Measurements from ENCODE around the gene TMEM198. TPM values are rescaled to one million over a fixed set of nuclear protein-coding genes. Genes with fewer than 3 reads are reported as not detected.

The TMEM198 gene
- total and polyA plus RNA-seq, 2 experiments from 2014 or later = 5.6 to 13.7 TPM

DNA sequence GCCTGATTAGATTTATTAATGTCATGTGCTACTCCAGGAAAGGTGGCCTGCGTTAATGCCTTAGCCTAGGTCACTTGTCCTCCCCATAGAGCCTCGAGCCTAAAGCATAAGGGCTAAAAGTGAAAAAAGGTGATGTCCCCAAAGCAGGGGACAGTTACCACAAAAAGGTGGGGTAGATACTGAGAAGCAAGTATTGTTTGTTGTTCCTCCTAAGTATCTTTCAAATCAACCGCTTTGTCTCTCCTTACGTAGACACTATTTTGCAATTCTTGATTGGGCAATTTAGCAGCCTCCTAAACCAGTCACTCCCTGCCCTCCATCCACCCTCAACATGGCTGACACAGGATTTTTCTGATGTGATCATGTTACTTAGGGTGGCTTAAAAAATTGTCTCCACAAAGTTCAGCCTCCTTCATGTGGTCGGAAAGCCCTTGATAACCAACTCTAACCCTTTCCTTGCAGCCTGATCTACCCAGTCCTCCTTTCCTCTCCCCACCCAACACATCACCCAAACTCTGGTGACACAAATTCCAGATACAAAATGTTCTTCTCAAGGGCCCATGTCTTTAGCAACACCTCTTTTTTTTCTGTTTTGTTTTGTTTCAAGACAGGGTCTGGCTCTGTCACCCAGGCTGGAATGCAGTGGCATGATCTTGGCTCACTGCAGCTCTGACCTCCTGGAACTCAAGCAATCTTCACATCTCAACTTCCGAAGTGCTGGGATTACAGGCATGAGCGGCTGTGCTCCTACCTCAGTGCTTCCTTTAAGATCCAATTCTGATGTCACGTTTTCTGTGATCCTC lies 35.2 kb downstream of the TMEM198 start (continued):
- TF ChIP-seq, protein P1, sequence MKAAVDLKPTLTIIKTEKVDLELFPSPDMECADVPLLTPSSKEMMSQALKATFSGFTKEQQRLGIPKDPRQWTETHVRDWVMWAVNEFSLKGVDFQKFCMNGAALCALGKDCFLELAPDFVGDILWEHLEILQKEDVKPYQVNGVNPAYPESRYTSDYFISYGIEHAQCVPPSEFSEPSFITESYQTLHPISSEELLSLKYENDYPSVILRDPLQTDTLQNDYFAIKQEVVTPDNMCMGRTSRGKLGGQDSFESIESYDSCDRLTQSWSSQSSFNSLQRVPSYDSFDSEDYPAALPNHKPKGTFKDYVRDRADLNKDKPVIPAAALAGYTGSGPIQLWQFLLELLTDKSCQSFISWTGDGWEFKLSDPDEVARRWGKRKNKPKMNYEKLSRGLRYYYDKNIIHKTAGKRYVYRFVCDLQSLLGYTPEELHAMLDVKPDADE (IDR thresholded peaks at IDR 0.05) = no peak
- TF ChIP-seq, protein P2, sequence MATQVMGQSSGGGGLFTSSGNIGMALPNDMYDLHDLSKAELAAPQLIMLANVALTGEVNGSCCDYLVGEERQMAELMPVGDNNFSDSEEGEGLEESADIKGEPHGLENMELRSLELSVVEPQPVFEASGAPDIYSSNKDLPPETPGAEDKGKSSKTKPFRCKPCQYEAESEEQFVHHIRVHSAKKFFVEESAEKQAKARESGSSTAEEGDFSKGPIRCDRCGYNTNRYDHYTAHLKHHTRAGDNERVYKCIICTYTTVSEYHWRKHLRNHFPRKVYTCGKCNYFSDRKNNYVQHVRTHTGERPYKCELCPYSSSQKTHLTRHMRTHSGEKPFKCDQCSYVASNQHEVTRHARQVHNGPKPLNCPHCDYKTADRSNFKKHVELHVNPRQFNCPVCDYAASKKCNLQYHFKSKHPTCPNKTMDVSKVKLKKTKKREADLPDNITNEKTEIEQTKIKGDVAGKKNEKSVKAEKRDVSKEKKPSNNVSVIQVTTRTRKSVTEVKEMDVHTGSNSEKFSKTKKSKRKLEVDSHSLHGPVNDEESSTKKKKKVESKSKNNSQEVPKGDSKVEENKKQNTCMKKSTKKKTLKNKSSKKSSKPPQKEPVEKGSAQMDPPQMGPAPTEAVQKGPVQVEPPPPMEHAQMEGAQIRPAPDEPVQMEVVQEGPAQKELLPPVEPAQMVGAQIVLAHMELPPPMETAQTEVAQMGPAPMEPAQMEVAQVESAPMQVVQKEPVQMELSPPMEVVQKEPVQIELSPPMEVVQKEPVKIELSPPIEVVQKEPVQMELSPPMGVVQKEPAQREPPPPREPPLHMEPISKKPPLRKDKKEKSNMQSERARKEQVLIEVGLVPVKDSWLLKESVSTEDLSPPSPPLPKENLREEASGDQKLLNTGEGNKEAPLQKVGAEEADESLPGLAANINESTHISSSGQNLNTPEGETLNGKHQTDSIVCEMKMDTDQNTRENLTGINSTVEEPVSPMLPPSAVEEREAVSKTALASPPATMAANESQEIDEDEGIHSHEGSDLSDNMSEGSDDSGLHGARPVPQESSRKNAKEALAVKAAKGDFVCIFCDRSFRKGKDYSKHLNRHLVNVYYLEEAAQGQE (IDR thresholded peaks at IDR 0.05; ENCODE audit: unreplicated experiment) = no peak
- TF ChIP-seq STAT1 (IDR thresholded peaks at IDR 0.05; ENCODE audit: unreplicated experiment) (no peak), ZNF114 (CRISPR knock-in tag; IDR thresholded peaks at IDR 0.05) (no peak), CREB1 (CRISPR knock-in tag; IDR thresholded peaks at IDR 0.05; ENCODE audit: low read depth) (no peak), POLR2AphosphoS5 (IDR thresholded peaks at IDR 0.05; ENCODE audit: low read depth) (no peak)

DNA sequence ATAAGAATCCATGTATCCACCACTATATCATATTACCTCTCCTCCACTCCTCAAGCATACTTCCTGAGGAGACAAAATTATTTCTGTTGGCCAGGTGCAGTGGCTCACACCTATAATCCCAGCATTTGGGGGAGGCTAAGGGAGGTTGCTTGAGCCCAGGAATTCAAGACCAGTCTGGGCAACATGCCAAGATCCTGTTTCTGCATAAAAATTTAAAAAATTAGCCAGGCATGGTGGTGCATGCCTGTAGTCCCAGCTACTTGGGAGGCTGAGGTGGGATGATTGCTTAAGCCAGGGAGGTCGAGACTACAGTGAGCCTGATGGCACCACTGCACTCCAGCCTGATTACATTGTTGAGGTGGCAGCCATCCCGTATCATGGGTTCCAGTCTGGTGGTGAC lies 37.5 kb downstream of the TMEM198 start:
- no peak overlapping the region for H3K27ac ChIP-seq (ENCODE audit: low read depth)
- H3K4me3 ChIP-seq = no peak overlapping the region
- H3K27me3 ChIP-seq (ENCODE audit: insufficient read depth) = peaks cover 8% of the 10 kb centered on the region; the same call in 1 of the 2 replicates
- DNase-seq (ENCODE audit: low spot score) (no peak), ATAC-seq (no peak)
- Mint-ChIP-seq H3K27ac (no peak overlapping the region), H3K36me3 (ENCODE audit: low read depth) (no peaks in the 10 kb centered on the region; the same call in 2 of the 3 replicates), H3K4me3 (no peak overlapping the region), H3K4me1 (peaks cover 26% of the 10 kb centered on the region), H3K27me3 (ENCODE audit: insufficient read depth, low read depth, poor library complexity) (peaks cover 11% of the 10 kb centered on the region), H3K9me3 (no peaks in the 10 kb centered on the region)
- no peak overlapping the region for H2AFZ ChIP-seq
- H3K4me1 ChIP-seq (ENCODE audit: insufficient read depth) = peaks cover 23% of the 10 kb centered on the region
- H4K20me1 ChIP-seq (replicated peaks; ENCODE audit: insufficient read depth) = no peaks in the 10 kb centered on the region
- no peaks in the 10 kb centered on the region for H3K36me3 ChIP-seq (ENCODE audit: insufficient read depth)
- no peak for TF ChIP-seq CREB1 (CRISPR knock-in tag; IDR thresholded peaks at IDR 0.05; ENCODE audit: low read depth)
- TF ChIP-seq EZH2 (IDR thresholded peaks at IDR 0.05; ENCODE audit: low read depth, unreplicated experiment) = no peak
- TF ChIP-seq, protein P3, sequence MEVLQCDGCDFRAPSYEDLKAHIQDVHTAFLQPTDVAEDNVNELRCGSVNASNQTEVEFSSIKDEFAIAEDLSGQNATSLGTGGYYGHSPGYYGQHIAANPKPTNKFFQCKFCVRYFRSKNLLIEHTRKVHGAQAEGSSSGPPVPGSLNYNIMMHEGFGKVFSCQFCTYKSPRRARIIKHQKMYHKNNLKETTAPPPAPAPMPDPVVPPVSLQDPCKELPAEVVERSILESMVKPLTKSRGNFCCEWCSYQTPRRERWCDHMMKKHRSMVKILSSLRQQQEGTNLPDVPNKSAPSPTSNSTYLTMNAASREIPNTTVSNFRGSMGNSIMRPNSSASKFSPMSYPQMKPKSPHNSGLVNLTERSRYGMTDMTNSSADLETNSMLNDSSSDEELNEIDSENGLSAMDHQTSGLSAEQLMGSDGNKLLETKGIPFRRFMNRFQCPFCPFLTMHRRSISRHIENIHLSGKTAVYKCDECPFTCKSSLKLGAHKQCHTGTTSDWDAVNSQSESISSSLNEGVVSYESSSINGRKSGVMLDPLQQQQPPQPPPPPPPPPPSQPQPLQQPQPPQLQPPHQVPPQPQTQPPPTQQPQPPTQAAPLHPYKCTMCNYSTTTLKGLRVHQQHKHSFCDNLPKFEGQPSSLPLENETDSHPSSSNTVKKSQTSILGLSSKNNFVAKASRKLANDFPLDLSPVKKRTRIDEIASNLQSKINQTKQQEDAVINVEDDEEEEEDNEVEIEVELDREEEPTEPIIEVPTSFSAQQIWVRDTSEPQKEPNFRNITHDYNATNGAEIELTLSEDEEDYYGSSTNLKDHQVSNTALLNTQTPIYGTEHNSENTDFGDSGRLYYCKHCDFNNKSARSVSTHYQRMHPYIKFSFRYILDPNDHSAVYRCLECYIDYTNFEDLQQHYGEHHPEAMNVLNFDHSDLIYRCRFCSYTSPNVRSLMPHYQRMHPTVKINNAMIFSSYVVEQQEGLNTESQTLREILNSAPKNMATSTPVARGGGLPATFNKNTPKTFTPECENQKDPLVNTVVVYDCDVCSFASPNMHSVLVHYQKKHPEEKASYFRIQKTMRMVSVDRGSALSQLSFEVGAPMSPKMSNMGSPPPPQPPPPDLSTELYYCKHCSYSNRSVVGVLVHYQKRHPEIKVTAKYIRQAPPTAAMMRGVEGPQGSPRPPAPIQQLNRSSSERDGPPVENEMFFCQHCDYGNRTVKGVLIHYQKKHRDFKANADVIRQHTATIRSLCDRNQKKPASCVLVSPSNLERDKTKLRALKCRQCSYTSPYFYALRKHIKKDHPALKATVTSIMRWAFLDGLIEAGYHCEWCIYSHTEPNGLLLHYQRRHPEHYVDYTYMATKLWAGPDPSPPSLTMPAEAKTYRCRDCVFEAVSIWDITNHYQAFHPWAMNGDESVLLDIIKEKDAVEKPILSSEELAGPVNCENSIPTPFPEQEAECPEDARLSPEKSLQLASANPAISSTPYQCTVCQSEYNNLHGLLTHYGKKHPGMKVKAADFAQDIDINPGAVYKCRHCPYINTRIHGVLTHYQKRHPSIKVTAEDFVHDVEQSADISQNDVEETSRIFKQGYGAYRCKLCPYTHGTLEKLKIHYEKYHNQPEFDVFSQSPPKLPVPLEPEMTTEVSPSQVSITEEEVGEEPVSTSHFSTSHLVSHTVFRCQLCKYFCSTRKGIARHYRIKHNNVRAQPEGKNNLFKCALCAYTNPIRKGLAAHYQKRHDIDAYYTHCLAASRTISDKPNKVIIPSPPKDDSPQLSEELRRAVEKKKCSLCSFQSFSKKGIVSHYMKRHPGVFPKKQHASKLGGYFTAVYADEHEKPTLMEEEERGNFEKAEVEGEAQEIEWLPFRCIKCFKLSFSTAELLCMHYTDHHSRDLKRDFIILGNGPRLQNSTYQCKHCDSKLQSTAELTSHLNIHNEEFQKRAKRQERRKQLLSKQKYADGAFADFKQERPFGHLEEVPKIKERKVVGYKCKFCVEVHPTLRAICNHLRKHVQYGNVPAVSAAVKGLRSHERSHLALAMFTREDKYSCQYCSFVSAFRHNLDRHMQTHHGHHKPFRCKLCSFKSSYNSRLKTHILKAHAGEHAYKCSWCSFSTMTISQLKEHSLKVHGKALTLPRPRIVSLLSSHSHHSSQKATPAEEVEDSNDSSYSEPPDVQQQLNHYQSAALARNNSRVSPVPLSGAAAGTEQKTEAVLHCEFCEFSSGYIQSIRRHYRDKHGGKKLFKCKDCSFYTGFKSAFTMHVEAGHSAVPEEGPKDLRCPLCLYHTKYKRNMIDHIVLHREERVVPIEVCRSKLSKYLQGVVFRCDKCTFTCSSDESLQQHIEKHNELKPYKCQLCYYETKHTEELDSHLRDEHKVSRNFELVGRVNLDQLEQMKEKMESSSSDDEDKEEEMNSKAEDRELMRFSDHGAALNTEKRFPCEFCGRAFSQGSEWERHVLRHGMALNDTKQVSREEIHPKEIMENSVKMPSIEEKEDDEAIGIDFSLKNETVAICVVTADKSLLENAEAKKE (CRISPR knock-in tag; IDR thresholded peaks at IDR 0.05) = no peak
- no peak for TF ChIP-seq JUNB (IDR thresholded peaks at IDR 0.05; ENCODE audit: unreplicated experiment)
- TF ChIP-seq EZH2phosphoT487 (IDR thresholded peaks at IDR 0.05; ENCODE audit: unreplicated experiment) = no peak
- H3F3A ChIP-seq (replicated peaks; ENCODE audit: low read depth) = 0 out of 2 replicates have a peak, but pooled peaks cover 4% of the 10 kb centered on the region
- H3K9me2 ChIP-seq (ENCODE audit: insufficient read depth) = no peaks in the 10 kb centered on the region
- no peaks in the 10 kb centered on the region for H3K79me2 ChIP-seq (replicated peaks; ENCODE audit: insufficient read depth)
- no peak overlapping the region for H3K4me2 ChIP-seq

Measured in GM23338 (cell line).